Kidney (tissue), 14 donors: ENCODE measurements around the gene BTBD2. TPM values are rescaled to one million over a fixed set of nuclear protein-coding genes. Genes with fewer than 3 reads are reported as not detected.

ENCODE experiments used
- DNase-seq, 5 donors: peaks; one replicate each; pipeline ENCODE4 v3.0.0-alpha.2; 2013 to 2020
- FAIRE-seq: peaks from 2 replicates; lab custom pipeline; 2012; peaks lifted over from hg19 to GRCh38; lab: Jason Lieb, UNC
- H3K27ac ChIP-seq, 2 donors: one replicate each; pipeline ENCODE4 v1.7.0; 2013; ENCODE audit warnings: low read depth in 2 of 2, low read length in 2 of 2, inconsistent platforms in 1 of 2
- H3K27me3 ChIP-seq: one replicate; pipeline ENCODE4 v1.7.1; 2013; ENCODE audit warnings: low read length, inconsistent platforms; ENCODE audit not compliant: control insufficient read depth, insufficient read depth
- H3K36me3 ChIP-seq, 3 donors: one replicate each; pipeline versions ENCODE4 v1.7.0 to v1.7.1; 2013; ENCODE audit warnings: low read length in 3 of 3, control low read depth in 1 of 3, inconsistent platforms in 1 of 3; ENCODE audit not compliant: insufficient read depth in 3 of 3, control insufficient read depth in 2 of 3
- H3K4me1 ChIP-seq, 3 donors: one replicate each; pipeline versions ENCODE4 v1.7.0 to v1.7.1; 2013; ENCODE audit warnings: low read length in 3 of 3, inconsistent platforms in 1 of 3, low read depth in 1 of 3; ENCODE audit not compliant: control insufficient read depth in 2 of 3, insufficient read depth in 2 of 3
- H3K4me3 ChIP-seq, 3 donors: one replicate each; pipeline versions ENCODE4 v1.7.0 to v1.8.1; 2013; ENCODE audit warnings: low read length in 3 of 3, control low read depth in 1 of 3, inconsistent platforms in 1 of 3
- H3K9ac ChIP-seq, 3 donors: one replicate each; pipeline versions ENCODE4 v1.7.0 to v1.7.1; 2013; ENCODE audit warnings: low read length in 3 of 3, control low read depth in 1 of 3, inconsistent platforms in 1 of 3
- H3K9me3 ChIP-seq, 3 donors: one replicate each; pipeline versions ENCODE4 v1.7.0 to v1.7.1; 2013; ENCODE audit warnings: low read length in 3 of 3, control low read depth in 1 of 3, inconsistent platforms in 1 of 3; ENCODE audit not compliant: control insufficient read depth in 2 of 3, insufficient read depth in 1 of 3
- intact Hi-C: fragments of 100-400 bp; cut with DNase I; formaldehyde crosslinking; loops from one replicate; pipeline ENCODE4 v1.11.1; 2022
- polyA plus RNA-seq: library from polyadenylated mRNA; stranded (reverse); fragments of 350-450 nt; fragmentation: Illumina TruSeq; extraction: RNeasy Lipid Tissue Mini Kit (QIAGEN cat#74804); gene quantifications from one replicate; pipeline ENCODE4 v1.2.3, GENCODE V29; 2014; ENCODE audit warnings: low read depth, low replicate concordance; ENCODE audit not compliant: insufficient read depth
- total RNA-seq: library from RNA; stranded (reverse); fragmentation: NEBNext Ultra II Directional; extraction: Animal tissue kit (Norgen Biotek cat#: 25700); gene quantifications from one replicate; pipeline ENCODE4 v1.2.1, GENCODE V29; 2021
- TF ChIP-seq, protein P1 (sequence below): IDR thresholded peaks from 3 replicates; pipeline ENCODE4 v1.5.1; 2012; ENCODE audit warnings: mild to moderate bottlenecking, moderate library complexity, borderline replicate concordance; ENCODE audit not compliant: insufficient read depth; ENCODE audit errors: extremely low read depth
- donor health status: control.
- donor health status: control.
- donor health status: control.
- donor health status: control.
- donor health status: control.
- donor health status: DM: yes; HTN: yes; CAD: no.
- donor health status: Normal renal cell carcinoma (clear cell type).

BTBD2 gene
- total and polyA plus RNA-seq, 2 donors from 2014 or later, result 57.0 to 70.3 TPM

DNA sequence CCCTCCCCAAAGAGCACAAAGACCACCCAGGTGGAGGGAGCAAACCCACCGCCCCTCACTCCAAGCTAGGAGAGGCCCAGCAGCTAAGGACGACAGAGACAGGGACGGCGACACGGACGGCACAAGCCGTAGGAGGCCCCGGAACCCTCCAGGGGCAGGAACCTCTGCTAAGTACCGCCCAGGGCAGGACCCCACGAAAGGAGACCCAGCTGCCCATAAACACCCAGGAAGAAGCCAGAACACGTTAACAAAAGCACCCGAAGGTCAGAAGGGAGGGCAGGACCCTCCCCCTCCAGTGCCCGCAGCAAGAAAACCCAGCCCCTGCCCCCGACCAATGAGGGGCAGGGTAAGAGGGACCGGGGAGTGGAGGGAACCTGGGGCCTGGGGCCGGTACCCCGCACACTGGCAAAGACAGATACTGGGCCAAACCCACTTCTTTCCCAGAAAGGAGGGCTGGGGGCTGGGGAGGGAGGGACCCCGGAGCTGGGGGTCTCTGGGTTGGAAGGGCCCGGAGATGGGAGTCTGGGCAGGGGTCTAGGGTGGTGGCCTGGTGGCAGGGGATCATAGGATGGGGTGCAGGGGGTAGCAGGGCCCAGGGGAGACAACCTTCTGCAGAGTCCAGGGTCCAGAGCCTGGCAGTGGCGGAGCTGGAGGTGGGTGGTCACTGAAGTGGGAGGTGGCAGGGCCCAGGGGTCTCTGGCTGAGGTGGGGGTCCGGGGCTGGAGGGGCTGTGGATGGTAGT, 2.4 kb downstream of the BTBD2 start:
- TF ChIP-seq, protein P1, sequence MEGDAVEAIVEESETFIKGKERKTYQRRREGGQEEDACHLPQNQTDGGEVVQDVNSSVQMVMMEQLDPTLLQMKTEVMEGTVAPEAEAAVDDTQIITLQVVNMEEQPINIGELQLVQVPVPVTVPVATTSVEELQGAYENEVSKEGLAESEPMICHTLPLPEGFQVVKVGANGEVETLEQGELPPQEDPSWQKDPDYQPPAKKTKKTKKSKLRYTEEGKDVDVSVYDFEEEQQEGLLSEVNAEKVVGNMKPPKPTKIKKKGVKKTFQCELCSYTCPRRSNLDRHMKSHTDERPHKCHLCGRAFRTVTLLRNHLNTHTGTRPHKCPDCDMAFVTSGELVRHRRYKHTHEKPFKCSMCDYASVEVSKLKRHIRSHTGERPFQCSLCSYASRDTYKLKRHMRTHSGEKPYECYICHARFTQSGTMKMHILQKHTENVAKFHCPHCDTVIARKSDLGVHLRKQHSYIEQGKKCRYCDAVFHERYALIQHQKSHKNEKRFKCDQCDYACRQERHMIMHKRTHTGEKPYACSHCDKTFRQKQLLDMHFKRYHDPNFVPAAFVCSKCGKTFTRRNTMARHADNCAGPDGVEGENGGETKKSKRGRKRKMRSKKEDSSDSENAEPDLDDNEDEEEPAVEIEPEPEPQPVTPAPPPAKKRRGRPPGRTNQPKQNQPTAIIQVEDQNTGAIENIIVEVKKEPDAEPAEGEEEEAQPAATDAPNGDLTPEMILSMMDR, result no peak
- Histone ChIP-seq H3K9me3 (no peaks in the 10 kb centered on the region), H3K27ac (no peak overlapping the region), H3K4me1 (peaks cover 0 to 3% (median 0%) of the 10 kb centered on the region in 3 donors), H3K4me3 (no peak overlapping the region), H3K36me3 (no peaks in the 10 kb centered on the region), H3K9ac (no peak overlapping the region), H3K27me3 (no peaks in the 10 kb centered on the region)
- DNase-seq (no peak), FAIRE-seq (no peak)
- intact Hi-C loops, result no loop called here

DNA sequence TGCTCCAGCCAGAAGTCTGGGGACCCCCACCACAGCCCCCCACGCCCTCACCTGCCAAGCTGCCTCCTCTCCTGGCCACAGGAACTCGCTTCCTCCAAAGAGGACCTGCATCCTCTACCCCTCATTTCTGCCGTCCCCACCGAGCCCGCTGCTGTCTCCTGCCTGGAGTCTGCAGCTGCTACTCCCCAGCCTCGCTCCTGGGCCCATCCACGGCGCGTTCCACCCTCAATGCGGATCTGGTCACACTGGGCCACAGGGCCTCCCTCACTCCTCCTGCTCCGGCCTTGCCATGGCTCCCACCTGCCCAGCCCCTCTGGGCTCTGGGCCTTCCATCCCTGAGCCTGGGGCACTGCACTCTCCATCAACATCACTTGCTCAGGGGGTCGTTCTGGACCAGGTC, 4.3 kb downstream of the BTBD2 start:
- intact Hi-C loops, result no loop called here
- Histone ChIP-seq H3K9me3 (no peaks in the 10 kb centered on the region), H3K4me1 (no peaks in the 10 kb centered on the region), H3K4me3 (no peak overlapping the region), H3K36me3 (no peaks in the 10 kb centered on the region), H3K27ac (no peak overlapping the region), H3K9ac (no peak overlapping the region), H3K27me3 (no peaks in the 10 kb centered on the region)
- DNase-seq, result no peak
- TF ChIP-seq, protein P1, result no peak
- no peak for FAIRE-seq

DNA sequence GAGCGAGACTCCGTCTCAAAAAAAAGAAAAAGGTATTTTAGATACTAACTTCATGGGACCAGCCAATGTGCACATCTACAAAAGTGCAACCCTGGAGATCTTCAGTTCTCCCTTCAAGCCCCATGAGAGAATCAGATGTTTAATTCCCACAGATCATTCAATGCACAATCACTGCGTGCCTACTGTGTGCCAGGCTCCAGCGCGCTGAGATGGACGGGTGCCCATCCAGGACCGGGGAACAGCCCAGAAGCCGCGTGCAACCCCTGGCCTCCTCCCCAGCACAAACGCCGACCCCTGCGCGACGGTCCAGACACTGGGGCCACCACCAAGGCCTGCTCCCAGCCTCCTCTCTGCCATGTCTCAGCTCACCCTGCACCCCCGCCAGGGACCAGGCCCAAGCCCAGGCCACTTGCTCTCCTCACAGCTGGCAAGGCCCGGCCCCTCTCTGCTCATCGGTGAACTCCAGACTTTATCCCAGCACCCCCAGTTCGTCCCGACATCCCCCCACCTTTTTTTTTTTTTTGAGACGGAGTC, 5.3 kb downstream of the BTBD2 start:
- DNase-seq (no peak), FAIRE-seq (no peak)
- Histone ChIP-seq H3K4me3 (no peak overlapping the region), H3K27ac (no peak overlapping the region), H3K36me3 (no peaks in the 10 kb centered on the region), H3K9ac (no peak overlapping the region), H3K9me3 (no peaks in the 10 kb centered on the region), H3K4me1 (peaks cover 0 to under 1% (median 0%) of the 10 kb centered on the region in 3 donors), H3K27me3 (no peaks in the 10 kb centered on the region)
- intact Hi-C loops, result no loop called here
- TF ChIP-seq, protein P1, result no peak
